ENCODE results near the gene CDK4.

The CDK4 gene

GRCh38 chr12:57771236-57771872, 19.2 kb upstream of the CDK4 start:
- TF ChIP-seq POLR2AphosphoS5 (IDR thresholded peaks at IDR 0.05; ENCODE audit: low read depth, low read length) = no peak
- TF ChIP-seq TAF1 (IDR thresholded peaks at IDR 0.05; ENCODE audit: borderline replicate concordance, low read depth, low read length) = no peak
- TF ChIP-seq POLR2A (IDR thresholded peaks at IDR 0.05; ENCODE audit: low read depth, low read length) = no peak
- FAIRE-seq (no peak), DNase-seq (ENCODE audit: insufficient read length) (peak; percentile 79)

GRCh38 chr12:57770734-57771133, 18.6 kb upstream of the CDK4 start:
- DNase-seq (ENCODE audit: insufficient read length) (no peak), FAIRE-seq (no peak)
- TF ChIP-seq POLR2AphosphoS5 (IDR thresholded peaks at IDR 0.05; ENCODE audit: low read depth, low read length) (no peak), TAF1 (IDR thresholded peaks at IDR 0.05; ENCODE audit: borderline replicate concordance, low read depth, low read length) (no peak), POLR2A (IDR thresholded peaks at IDR 0.05; ENCODE audit: low read depth, low read length) (no peak)

GRCh38 chr12:57769594-57769993, 17.5 kb upstream of the CDK4 start:
- DNase-seq (ENCODE audit: insufficient read length) (no peak), FAIRE-seq (no peak)
- TF ChIP-seq POLR2AphosphoS5 (IDR thresholded peaks at IDR 0.05; ENCODE audit: low read depth, low read length) (no peak), POLR2A (IDR thresholded peaks at IDR 0.05; ENCODE audit: low read depth, low read length) (no peak), TAF1 (IDR thresholded peaks at IDR 0.05; ENCODE audit: borderline replicate concordance, low read depth, low read length) (no peak)

DNA sequence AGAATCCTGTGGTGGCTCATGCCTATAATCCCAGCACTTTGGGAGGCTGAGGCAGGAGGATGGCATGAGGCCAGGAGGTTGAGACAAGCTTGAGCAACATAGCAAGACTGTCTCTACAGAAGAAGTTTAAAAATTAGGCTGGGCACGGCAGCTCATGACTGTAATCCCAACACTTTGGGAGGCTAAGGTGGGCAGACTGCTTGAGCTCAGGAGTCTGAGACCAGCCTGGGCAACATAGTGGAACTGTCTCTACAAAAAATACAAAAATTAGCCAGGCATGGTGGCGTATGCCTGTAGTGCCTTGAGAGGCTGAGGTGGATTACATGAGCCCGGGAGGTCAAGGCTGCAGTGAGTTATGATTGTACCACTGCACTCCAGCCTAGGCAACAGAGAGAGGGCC, 15.8 kb upstream of the CDK4 start:
- FAIRE-seq = no peak
- DNase-seq (ENCODE audit: insufficient read length) = no peak
- no peak for TF ChIP-seq POLR2AphosphoS5 (IDR thresholded peaks at IDR 0.05; ENCODE audit: low read depth, low read length)
- no peak for TF ChIP-seq TAF1 (IDR thresholded peaks at IDR 0.05; ENCODE audit: borderline replicate concordance, low read depth, low read length)
- no peak for TF ChIP-seq POLR2A (IDR thresholded peaks at IDR 0.05; ENCODE audit: low read depth, low read length)

GRCh38 chr12:57767305-57767698, 15.2 kb upstream of the CDK4 start:
- no peak for FAIRE-seq
- TF ChIP-seq POLR2AphosphoS5 (IDR thresholded peaks at IDR 0.05; ENCODE audit: low read depth, low read length) (no peak), POLR2A (IDR thresholded peaks at IDR 0.05; ENCODE audit: low read depth, low read length) (no peak), TAF1 (IDR thresholded peaks at IDR 0.05; ENCODE audit: borderline replicate concordance, low read depth, low read length) (no peak)
- no peak for DNase-seq (ENCODE audit: insufficient read length)

- TF ChIP-seq POLR2A (IDR thresholded peaks at IDR 0.05; ENCODE audit: low read depth, low read length) (no peak), TAF1 (IDR thresholded peaks at IDR 0.05; ENCODE audit: borderline replicate concordance, low read depth, low read length) (no peak), POLR2AphosphoS5 (IDR thresholded peaks at IDR 0.05; ENCODE audit: low read depth, low read length) (no peak)
- FAIRE-seq (no peak), DNase-seq (ENCODE audit: insufficient read length) (no peak)
Measured at GRCh38 chr12:57766464-57767304, 14.6 kb upstream of the CDK4 start, which contains the start of gene CYP27B1. TSS of gene CYP27B1 (minus strand) at chr12:57767078. CDS start at chr12:57767041, 37 bp downstream.

- FAIRE-seq = no peak
- DNase-seq (ENCODE audit: insufficient read length) = no peak
- TF ChIP-seq POLR2AphosphoS5 (IDR thresholded peaks at IDR 0.05; ENCODE audit: low read depth, low read length) (0 out of 2 replicates have a peak, but pooled peaks have one; percentile 34), TAF1 (IDR thresholded peaks at IDR 0.05; ENCODE audit: borderline replicate concordance, low read depth, low read length) (no peak), POLR2A (IDR thresholded peaks at IDR 0.05; ENCODE audit: low read depth, low read length) (no peak; the same call in 1 of the 2 replicates)
Measured at GRCh38 chr12:57765698-57766463, 13.8 kb upstream of the CDK4 start.

GRCh38 chr12:57765003-57765697, 13.0 kb upstream of the CDK4 start:
- TF ChIP-seq POLR2A (IDR thresholded peaks at IDR 0.05; ENCODE audit: low read depth, low read length) = no peak; the same call in 1 of the 2 replicates
- TF ChIP-seq TAF1 (IDR thresholded peaks at IDR 0.05; ENCODE audit: borderline replicate concordance, low read depth, low read length) = no peak
- no peak for TF ChIP-seq POLR2AphosphoS5 (IDR thresholded peaks at IDR 0.05; ENCODE audit: low read depth, low read length)
- DNase-seq (ENCODE audit: insufficient read length) (peak; percentile 56), FAIRE-seq (peak; percentile 36)

DNA sequence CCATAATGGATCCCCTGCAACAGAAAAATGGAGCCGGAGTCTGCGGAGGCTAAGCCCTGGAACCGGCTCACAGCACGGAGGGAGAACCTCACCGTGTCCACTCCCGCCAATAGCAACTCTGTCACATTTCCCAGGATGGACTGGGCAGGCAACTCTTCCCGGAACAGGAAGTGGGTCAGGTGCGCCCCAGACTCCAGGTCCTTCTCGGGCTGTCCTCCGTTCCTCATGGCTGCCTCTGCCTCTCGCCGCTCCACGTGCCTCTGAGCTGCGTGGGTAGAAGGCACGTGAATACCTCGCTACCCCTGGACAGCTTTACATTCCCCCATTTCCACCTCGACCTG, 12.5 kb upstream of the CDK4 start:
- TF ChIP-seq POLR2AphosphoS5 (IDR thresholded peaks at IDR 0.05; ENCODE audit: low read depth, low read length) (no peak), TAF1 (IDR thresholded peaks at IDR 0.05; ENCODE audit: borderline replicate concordance, low read depth, low read length) (no peak), POLR2A (IDR thresholded peaks at IDR 0.05; ENCODE audit: low read depth, low read length) (no peak)
- no peak for FAIRE-seq
- DNase-seq (ENCODE audit: insufficient read length) = no peak

DNA sequence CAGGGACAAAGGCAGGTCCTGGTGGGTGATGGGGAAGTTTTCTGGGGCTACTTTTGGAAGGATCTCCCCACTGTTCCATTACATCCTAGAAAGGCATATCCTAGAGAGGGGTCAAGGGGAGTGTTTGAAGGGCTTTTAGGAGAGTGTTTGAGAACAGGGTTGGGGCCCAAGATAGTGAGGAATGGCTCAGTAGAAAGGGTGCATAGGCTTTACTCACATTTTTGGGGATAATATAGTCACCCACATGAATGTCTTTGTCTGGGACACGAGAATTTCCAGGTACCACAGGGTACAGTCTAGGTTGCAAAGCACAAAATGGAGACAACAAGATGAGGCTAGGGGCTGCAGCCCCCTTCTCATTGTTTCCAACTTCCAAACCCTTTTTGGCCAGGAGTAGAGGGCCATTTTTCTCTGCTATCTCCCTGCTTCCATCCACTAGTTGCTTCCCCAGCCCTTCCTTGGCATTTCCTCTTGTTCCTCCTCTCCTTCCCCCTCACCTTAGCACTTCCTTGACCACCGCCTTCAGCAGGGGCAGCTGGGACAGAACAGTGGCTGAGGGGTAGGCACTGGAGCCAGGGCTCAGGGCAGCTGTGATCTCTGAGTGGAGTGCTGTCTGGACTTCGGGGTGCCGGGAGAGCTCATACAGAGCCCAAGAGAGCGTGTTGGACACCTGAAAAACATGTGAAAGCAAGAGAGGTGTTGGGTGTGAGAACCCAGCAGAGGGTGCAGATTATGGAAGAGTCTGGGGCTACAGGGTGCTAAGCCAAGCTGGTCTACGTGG, 12.0 kb upstream of the CDK4 start:
- DNase-seq (ENCODE audit: insufficient read length) = no peak
- TF ChIP-seq TAF1 (IDR thresholded peaks at IDR 0.05; ENCODE audit: borderline replicate concordance, low read depth, low read length) = no peak
- TF ChIP-seq POLR2A (IDR thresholded peaks at IDR 0.05; ENCODE audit: low read depth, low read length) = no peak
- TF ChIP-seq POLR2AphosphoS5 (IDR thresholded peaks at IDR 0.05; ENCODE audit: low read depth, low read length) = no peak
- no peak for FAIRE-seq
